ENCODE data around the gene ECT2L. TPM values are rescaled to one million over a fixed set of nuclear protein-coding genes. Genes with fewer than 3 reads are reported as not detected.

Gene ECT2L
- total RNA-seq, 1 donor from 2014 or later = 1.1 TPM

Other genes with a start within 250 kb of the ECT2L start
- gene CCDC28A, start 22.3 kb upstream of the ECT2L start, total RNA-seq = 9.2 TPM
- gene REPS1, start 192.2 kb downstream of the ECT2L start, total RNA-seq = 31.1 TPM
- gene ABRACL, start 232.7 kb downstream of the ECT2L start, total RNA-seq = 7.9 TPM

All from Right ventricle myocardium inferior (tissue), 1 donor.